Measurements from ENCODE around the gene DLG1.

GRCh38 chr3:197104738-197105137 is 193.7 kb downstream of the DLG1 start:
- TF ChIP-seq POLR2A (IDR thresholded peaks at IDR 0.05; ENCODE audit: low read depth, low read length), result no peak
- no peak for TF ChIP-seq CTCF (conservative IDR thresholded peaks at IDR 0.05; ENCODE audit: low read depth, low read length)
- no peak for TF ChIP-seq BHLHE40 (IDR thresholded peaks at IDR 0.05; ENCODE audit: low read depth, low read length)
- no peak for TF ChIP-seq FOS (IDR thresholded peaks at IDR 0.05; ENCODE audit: low read depth, low read length)
- no peak for TF ChIP-seq NFE2L2 (IDR thresholded peaks at IDR 0.05; ENCODE audit: low read depth, low read length)
- no peak for TF ChIP-seq ELK1 (IDR thresholded peaks at IDR 0.05; ENCODE audit: borderline replicate concordance, low read depth, low read length)
- no peak for TF ChIP-seq RAD21 (IDR thresholded peaks at IDR 0.05; ENCODE audit: low read length)
- no peak for TF ChIP-seq CHD1 (IDR thresholded peaks at IDR 0.05; ENCODE audit: low read depth, low read length)
- no peak for TF ChIP-seq RFX5 (IDR thresholded peaks at IDR 0.05; ENCODE audit: low read depth, low read length)

Measured in IMR-90 (cell line).